HUES64 (cell line): ENCODE results near the gene FOXE3.
A peak's percentile ranks its signal among the peaks of the same experiment; 100 is the strongest.

Experiments used
- H3K27ac ChIP-seq: 2 replicates; pipeline ENCODE4 v1.7.0; 2013; ENCODE audit warnings: low read depth, low read length, inconsistent platforms
- H3K27me3 ChIP-seq: 2 replicates; pipeline ENCODE4 v1.6.1; 2013; ENCODE audit warnings: mild to moderate bottlenecking, low read length; ENCODE audit not compliant: insufficient read depth
- H3K36me3 ChIP-seq: 2 replicates; pipeline ENCODE4 v1.6.1; 2013; ENCODE audit warnings: mild to moderate bottlenecking, low read length; ENCODE audit not compliant: insufficient read depth
- H3K4me1 ChIP-seq: 2 replicates; pipeline ENCODE4 v1.6.1; 2013; ENCODE audit warnings: mild to moderate bottlenecking, low read length, moderate library complexity; ENCODE audit not compliant: insufficient read depth
- H3K4me3 ChIP-seq: 2 replicates; pipeline ENCODE4 v1.5.1; 2013; ENCODE audit warnings: mild to moderate bottlenecking, low read length, moderate library complexity
- H3K9ac ChIP-seq: 2 replicates; pipeline ENCODE4 v1.6.1; 2013; ENCODE audit warnings: mild to moderate bottlenecking, low read depth, low read length
- H3K9me3 ChIP-seq: 2 replicates; pipeline ENCODE4 v1.6.1; 2013; ENCODE audit warnings: low read depth, low read length; ENCODE audit not compliant: insufficient read depth
- WGBS: fragments of 150-250, 120-280 bp; methylation state at CpG from one replicate; pipeline ENCODE4 v1.1.7; 2013; ENCODE audit warnings: missing lambda C conversion rate; 5-methylcytosine and 5-hydroxymethylcytosine counted together

FOXE3 gene

DNA sequence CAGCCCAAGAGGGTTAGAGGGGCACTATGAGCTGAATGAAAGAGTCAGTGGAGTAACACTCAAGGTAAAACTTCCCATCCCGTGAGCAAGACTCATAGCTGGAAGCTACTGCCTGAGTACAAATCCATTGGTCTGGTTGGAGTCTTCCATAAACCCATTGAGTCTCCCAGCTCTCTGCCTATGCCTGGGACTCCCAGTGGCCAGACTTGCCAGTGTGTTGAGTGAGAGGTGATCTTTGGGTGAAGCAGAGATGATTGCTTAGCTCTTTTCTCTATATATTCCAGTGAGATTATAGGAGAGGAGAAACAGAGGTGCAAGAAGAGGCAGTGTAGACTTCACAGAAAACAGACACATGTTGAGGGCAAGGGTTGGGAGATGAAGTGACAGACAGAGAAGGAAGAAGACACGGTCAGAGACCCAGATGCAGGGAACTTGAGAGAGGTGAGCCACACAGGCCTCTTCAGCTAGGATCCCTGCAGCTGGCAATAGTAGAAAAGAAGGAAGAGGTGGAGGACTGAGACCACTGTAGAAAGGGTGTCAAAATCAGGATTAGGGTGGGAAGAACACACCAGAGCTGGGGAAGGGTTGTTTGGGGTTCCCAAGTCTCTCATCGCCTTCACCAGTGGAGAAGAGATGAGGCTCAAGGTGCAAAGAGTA lies 25.5 kb downstream of the FOXE3 start:
- 57% methylated on average over 3 of the region's 3 CpGs for WGBS
- H3K36me3 ChIP-seq, result no peaks in the 10 kb centered on the region
- no peak overlapping the region for H3K27ac ChIP-seq
- H3K9ac ChIP-seq, result no peak overlapping the region
- 0 out of 2 replicates have a peak, but pooled peaks cover 2% of the 10 kb centered on the region for H3K9me3 ChIP-seq
- H3K4me3 ChIP-seq, result no peak overlapping the region
- H3K27me3 ChIP-seq, result peaks cover 100% of the 10 kb centered on the region
- peaks cover 30% of the 10 kb centered on the region for H3K4me1 ChIP-seq

GRCh38 chr1:47442202-47442601 lies 26.1 kb downstream of the FOXE3 start:
- no peak overlapping the region for H3K4me3 ChIP-seq
- H3K27me3 ChIP-seq, result peaks cover 100% of the 10 kb centered on the region
- H3K9me3 ChIP-seq, result 0 out of 2 replicates have a peak, but pooled peaks cover 2% of the 10 kb centered on the region
- peaks cover 34% of the 10 kb centered on the region for H3K4me1 ChIP-seq
- no peak overlapping the region for H3K9ac ChIP-seq
- no peaks in the 10 kb centered on the region for H3K36me3 ChIP-seq
- 83% methylated on average over 3 of the region's 4 CpGs for WGBS
- H3K27ac ChIP-seq, result no peak overlapping the region

DNA sequence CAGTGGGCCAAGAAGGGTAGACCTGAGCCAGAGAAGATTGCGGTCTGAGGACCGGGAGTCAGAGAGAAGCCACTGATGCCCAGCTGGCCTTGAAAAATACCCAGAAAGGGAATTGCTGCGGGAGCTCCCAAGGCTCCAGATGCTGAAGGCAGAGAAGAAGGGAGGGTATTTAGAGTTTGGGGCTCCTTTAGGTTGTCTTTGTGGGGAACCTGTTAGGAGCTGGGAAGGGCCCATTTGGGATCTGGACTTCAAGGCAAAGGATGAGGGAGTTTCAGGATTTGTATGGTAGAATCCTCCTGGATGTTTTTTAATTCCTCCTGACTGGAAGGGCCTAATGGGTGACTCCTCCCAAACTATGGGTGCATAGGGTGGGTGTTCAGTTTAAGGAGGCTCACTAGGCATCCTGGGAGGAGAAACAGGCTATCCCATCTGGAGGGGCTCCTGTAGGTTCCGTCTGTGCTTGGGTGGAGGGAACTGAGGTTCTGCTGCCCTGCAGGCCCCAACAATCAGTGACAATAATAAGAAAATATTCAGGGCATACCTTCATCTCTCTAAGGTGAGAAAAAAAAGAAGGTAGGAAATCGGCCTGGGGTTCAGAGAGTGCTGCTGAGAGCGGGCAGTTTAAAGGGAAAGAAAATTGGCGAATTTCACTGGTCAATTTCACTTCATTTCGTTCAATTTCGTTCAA lies 26.9 kb downstream of the FOXE3 start:
- H3K9me3 ChIP-seq, result 0 out of 2 replicates have a peak, but pooled peaks cover 2% of the 10 kb centered on the region
- no peak overlapping the region for H3K27ac ChIP-seq
- H3K9ac ChIP-seq, result no peak overlapping the region
- H3K4me1 ChIP-seq, result peaks cover 34% of the 10 kb centered on the region
- H3K27me3 ChIP-seq, result peaks cover 100% of the 10 kb centered on the region
- WGBS, result 16% methylated on average over 6 of the region's 9 CpGs
- H3K36me3 ChIP-seq, result no peaks in the 10 kb centered on the region
- H3K4me3 ChIP-seq, result no peak overlapping the region

DNA sequence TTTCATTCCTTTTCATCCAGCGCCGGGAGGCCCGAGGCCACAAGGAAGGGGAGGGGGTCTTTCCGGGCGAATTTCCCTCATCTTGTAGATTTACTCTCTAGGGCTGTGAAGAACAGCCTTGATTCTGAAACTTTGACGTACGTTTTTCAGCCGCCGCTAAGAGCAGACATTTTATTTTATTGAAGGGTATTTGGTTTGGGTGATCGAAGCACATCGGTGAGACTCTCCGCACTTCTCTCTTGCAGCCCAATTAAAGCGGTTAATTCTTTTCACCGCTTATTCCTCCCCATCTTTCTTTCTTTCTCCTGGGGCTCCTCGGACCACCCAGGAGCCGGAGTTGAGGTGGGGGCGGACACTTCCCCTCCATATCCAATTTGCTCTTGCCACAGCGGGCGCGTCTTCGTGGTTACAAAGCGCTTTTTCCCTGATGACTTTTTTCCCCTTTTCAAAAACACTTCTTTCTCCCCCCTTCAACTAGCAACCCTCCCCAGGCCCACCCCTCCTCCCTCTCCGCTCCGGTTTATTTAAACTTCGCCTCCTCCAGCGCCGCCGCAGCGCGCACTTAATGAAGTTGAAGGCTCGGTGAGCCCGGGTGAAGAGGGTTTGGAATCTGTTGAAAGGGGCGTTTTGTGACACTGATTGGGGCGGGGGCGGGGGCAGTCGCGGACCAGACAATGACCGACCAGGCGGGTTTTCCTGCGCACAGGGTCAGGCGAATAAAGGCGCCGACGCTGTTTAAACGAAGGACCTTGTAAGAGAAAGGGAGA lies 27.6 kb downstream of the FOXE3 start:
- WGBS, result under 1% methylated on average over 45 of the region's 45 CpGs
- Histone ChIP-seq H3K27ac (no peak overlapping the region), H3K9me3 (0 out of 2 replicates have a peak, but pooled peaks cover 2% of the 10 kb centered on the region), H3K36me3 (no peaks in the 10 kb centered on the region), H3K9ac (no peak overlapping the region), H3K4me3 (peak overlapping the region; percentile 30), H3K27me3 (peaks cover 100% of the 10 kb centered on the region), H3K4me1 (peaks cover 34% of the 10 kb centered on the region)

- Histone ChIP-seq H3K36me3 (no peaks in the 10 kb centered on the region), H3K27me3 (peaks cover 100% of the 10 kb centered on the region), H3K9me3 (0 out of 2 replicates have a peak, but pooled peaks cover 2% of the 10 kb centered on the region), H3K9ac (no peak overlapping the region), H3K4me3 (peak overlapping the region; percentile 30), H3K27ac (no peak overlapping the region), H3K4me1 (peaks cover 34% of the 10 kb centered on the region)
- WGBS, result 1% methylated on average over 15 of the region's 15 CpGs
Observed at GRCh38 chr1:47444297-47444561, 28.1 kb downstream of the FOXE3 start.

DNA sequence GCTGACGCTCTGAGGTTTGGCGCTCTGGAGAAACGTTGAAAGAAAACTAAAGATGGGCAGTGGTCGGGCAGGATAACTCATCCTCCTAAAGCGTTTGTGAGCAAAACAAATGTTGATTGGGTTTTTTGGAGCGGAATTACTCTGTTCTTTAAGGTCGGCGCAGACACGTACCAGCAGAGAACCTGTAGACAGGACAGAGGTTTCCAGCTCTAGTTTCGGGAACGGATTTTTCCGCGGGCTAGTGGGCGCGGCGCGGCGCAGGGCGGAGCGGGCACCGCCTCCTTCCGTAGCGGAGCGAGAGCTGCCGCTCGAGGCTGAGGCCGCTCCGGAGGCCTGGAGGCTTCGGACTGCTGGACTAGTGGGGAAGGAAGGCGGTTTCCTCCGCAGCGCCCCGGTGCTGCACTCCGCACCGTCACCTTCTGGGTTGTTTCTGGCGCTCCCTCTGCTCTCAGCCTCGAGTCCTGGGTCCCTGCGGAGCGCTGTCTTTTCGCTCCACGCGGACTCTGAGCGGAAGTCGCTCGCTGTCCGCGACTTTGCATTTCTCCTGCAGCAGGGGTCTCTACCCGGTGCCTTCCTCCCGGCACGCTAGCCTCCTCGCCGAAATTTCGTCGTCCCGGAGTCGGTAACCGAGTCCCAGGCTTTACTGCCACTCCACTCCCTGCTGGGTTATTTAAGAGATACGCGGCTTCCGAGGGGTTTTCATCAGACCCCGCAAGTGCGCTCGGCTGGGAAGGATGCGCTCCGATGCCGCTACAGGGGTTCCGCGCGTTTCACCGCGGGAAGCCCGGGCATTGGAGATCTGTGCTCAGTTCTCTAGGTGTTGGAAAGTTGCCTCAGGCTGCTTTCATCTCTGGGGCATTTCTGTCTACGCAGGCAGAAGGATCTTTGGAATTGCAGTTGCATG lies 28.7 kb downstream of the FOXE3 start:
- Histone ChIP-seq H3K36me3 (no peaks in the 10 kb centered on the region), H3K4me3 (peak overlapping the region; percentile 30)

GRCh38 chr1:47445823-47446550 lies 29.9 kb downstream of the FOXE3 start:
- peaks cover 100% of the 10 kb centered on the region for H3K27me3 ChIP-seq
- 5% methylated on average over 25 of the region's 25 CpGs for WGBS

More for the DNA sequence above, 28.7 kb downstream of the FOXE3 start:
- no peak overlapping the region for H3K27ac ChIP-seq
- H3K9me3 ChIP-seq, result 0 out of 2 replicates have a peak, but pooled peaks cover 2% of the 10 kb centered on the region
- H3K27me3 ChIP-seq, result peaks cover 100% of the 10 kb centered on the region
- WGBS, result under 1% methylated on average over 73 of the region's 73 CpGs
- H3K4me1 ChIP-seq, result peaks cover 34% of the 10 kb centered on the region
- no peak overlapping the region for H3K9ac ChIP-seq

GRCh38 chr1:47448462-47449222 lies 32.6 kb downstream of the FOXE3 start:
- peaks cover 97% of the 10 kb centered on the region for H3K27me3 ChIP-seq
- no peak overlapping the region for H3K9ac ChIP-seq
- no peak overlapping the region for H3K27ac ChIP-seq
- H3K9me3 ChIP-seq, result no peaks in the 10 kb centered on the region
- 40% methylated on average over 3 of the region's 4 CpGs for WGBS
- H3K4me3 ChIP-seq, result no peak overlapping the region
- H3K4me1 ChIP-seq, result peaks cover 31% of the 10 kb centered on the region
- no peaks in the 10 kb centered on the region for H3K36me3 ChIP-seq

More at GRCh38 chr1:47445823-47446550, 29.9 kb downstream of the FOXE3 start:
- peaks cover 38% of the 10 kb centered on the region for H3K4me1 ChIP-seq
- no peak overlapping the region for H3K9ac ChIP-seq
- H3K4me3 ChIP-seq, result no peak overlapping the region
- H3K27ac ChIP-seq, result no peak overlapping the region
- no peaks in the 10 kb centered on the region for H3K36me3 ChIP-seq
- no peaks in the 10 kb centered on the region for H3K9me3 ChIP-seq

GRCh38 chr1:47449822-47450552 lies 33.9 kb downstream of the FOXE3 start:
- 33% methylated on average over 36 of the region's 36 CpGs for WGBS
- no peaks in the 10 kb centered on the region for H3K36me3 ChIP-seq
- no peak overlapping the region for H3K9ac ChIP-seq
- H3K4me1 ChIP-seq, result peaks cover 22% of the 10 kb centered on the region
- peak overlapping the region; percentile 21; the same call in 1 of the 2 replicates for H3K4me3 ChIP-seq
- no peak overlapping the region for H3K27ac ChIP-seq
- H3K9me3 ChIP-seq, result no peaks in the 10 kb centered on the region
- H3K27me3 ChIP-seq, result peaks cover 87% of the 10 kb centered on the region
